Kidney tubule cell (primary cell): ENCODE results near the gene SYNDIG1.
A peak's percentile ranks its signal among the peaks of the same experiment; 100 is the strongest.
"Not testable (repeated sequence)": the region's sequence is repeated elsewhere in the genome, so short reads cannot be mapped to it uniquely, and the experiment has no call there.

Experiments used
- DNase-seq: peaks from one replicate; pipeline ENCODE4 v3.0.0-alpha.2; 2018; ENCODE audit warnings: low spot score

Gene SYNDIG1

GRCh38 chr20:24493181-24493580 lies 23.8 kb downstream of the SYNDIG1 start:
- DNase-seq: no peak

GRCh38 chr20:24493661-24494459 lies 24.4 kb downstream of the SYNDIG1 start:
- no peak for DNase-seq

- no peak for DNase-seq
Observed at GRCh38 chr20:24494460-24494920, 25.1 kb downstream of the SYNDIG1 start.

- no peak for DNase-seq
Observed at GRCh38 chr20:24495266-24495665, 25.8 kb downstream of the SYNDIG1 start.

- peak; percentile 65 for DNase-seq
Observed at GRCh38 chr20:24497851-24498250, 28.4 kb downstream of the SYNDIG1 start.

- DNase-seq: no peak
Observed at GRCh38 chr20:24498641-24499040, 29.2 kb downstream of the SYNDIG1 start.

- DNase-seq: no peak
Observed at GRCh38 chr20:24499472-24499871, 30.0 kb downstream of the SYNDIG1 start.

GRCh38 chr20:24501764-24502556 lies 32.5 kb downstream of the SYNDIG1 start:
- peak; percentile 52 for DNase-seq

GRCh38 chr20:24502661-24503060 lies 33.2 kb downstream of the SYNDIG1 start:
- DNase-seq: no peak

GRCh38 chr20:24503352-24503931 lies 34.0 kb downstream of the SYNDIG1 start:
- no peak for DNase-seq

- no peak for DNase-seq
Observed at GRCh38 chr20:24504331-24505285, 35.2 kb downstream of the SYNDIG1 start.

GRCh38 chr20:24506146-24506545 lies 36.7 kb downstream of the SYNDIG1 start:
- DNase-seq: no peak

- DNase-seq: no peak
Observed at GRCh38 chr20:24506696-24507095, 37.3 kb downstream of the SYNDIG1 start.

- no peak for DNase-seq
Observed at GRCh38 chr20:24507182-24507853, 37.9 kb downstream of the SYNDIG1 start.

- DNase-seq: not testable (repeated sequence)
Observed at GRCh38 chr20:24512441-24512840, 43.0 kb downstream of the SYNDIG1 start.

- no peak for DNase-seq
Observed at GRCh38 chr20:24518515-24518914, 49.1 kb downstream of the SYNDIG1 start.

GRCh38 chr20:24519476-24519875 lies 50.0 kb downstream of the SYNDIG1 start:
- no peak for DNase-seq

- DNase-seq: no peak
Observed at GRCh38 chr20:24521032-24521431, 51.6 kb downstream of the SYNDIG1 start.

GRCh38 chr20:24522452-24523330 lies 53.3 kb downstream of the SYNDIG1 start:
- DNase-seq: no peak

GRCh38 chr20:24523661-24524060 lies 54.2 kb downstream of the SYNDIG1 start:
- no peak for DNase-seq
